Tibial artery (tissue), 4 donors: Measurements from ENCODE around the gene CLRN2.
"Not testable (repeated sequence)": the region's sequence is repeated elsewhere in the genome, so short reads cannot be mapped to it uniquely, and the experiment has no call there.

Experiments used
- DNase-seq, 2 donors: peaks; one replicate each; pipeline ENCODE4 v3.0.0-alpha.2; 2019
- H3K27ac ChIP-seq, 2 donors: fragments of 200-600 bp; sonication (generic) in 1 of 2; 1 replicate in 1 of 2; 2 replicates in 1 of 2; pipeline ENCODE4 v1.5.1; 2018 to 2019; ENCODE audit warnings: mild to moderate bottlenecking in 1 of 2
- H3K27me3 ChIP-seq, 2 donors: fragments of 200-600 bp; sonication (generic) in 1 of 2; one replicate each; pipeline versions ENCODE4 v1.5.1 to v1.6.0; 2016 to 2019
- H3K36me3 ChIP-seq, 3 donors: fragments of 200-600 bp; sonication (generic) in 2 of 3; one replicate each; pipeline ENCODE4 v1.5.1; 2016 to 2019; ENCODE audit warnings: mild to moderate bottlenecking in 2 of 3
- H3K4me1 ChIP-seq, 4 donors: fragments of 200-600 bp; sonication (generic) in 2 of 4; 1 replicate in 3 of 4; 2 replicates in 1 of 4; pipeline ENCODE4 v1.5.1; 2016 to 2019
- H3K4me3 ChIP-seq, 2 donors: fragments of 200-600 bp; sonication (generic) in 1 of 2; 1 replicate in 1 of 2; 2 replicates in 1 of 2; pipeline ENCODE4 v1.5.1; 2018 to 2019; ENCODE audit warnings: mild to moderate bottlenecking in 2 of 2
- H3K9me3 ChIP-seq, 3 donors: fragments of 200-600 bp; sonication (generic) in 1 of 3; one replicate each; pipeline ENCODE4 v1.5.1; 2016 to 2019
- CTCF ChIP-seq, 2 experiments: fragments of 200-600 bp in 1 of 2; fragments of 450-650 bp in 1 of 2; IDR thresholded peaks; one replicate each; pipeline ENCODE4 v1.5.1; 2017 to 2019; ENCODE audit warnings: antibody characterized with exemption in 2 of 2, mild to moderate bottlenecking in 1 of 2, moderate library complexity in 1 of 2
- intact Hi-C: fragments of 100-400 bp; cut with DNase I; formaldehyde crosslinking; loops from one replicate; pipeline ENCODE4 v1.15.0; 2023; ENCODE audit warnings: low total_unique reads

The CLRN2 gene

GRCh38 chr4:17562157-17562556 is 47.2 kb downstream of the CLRN2 start:
- intact Hi-C loops = no loop called here
- no peaks in the 10 kb centered on the region for H3K4me1 ChIP-seq
- TF ChIP-seq CTCF (IDR thresholded peaks at IDR 0.05) = no peak
- no peak overlapping the region for H3K4me3 ChIP-seq
- DNase-seq = no peak
- no peaks in the 10 kb centered on the region for H3K36me3 ChIP-seq
- H3K27me3 ChIP-seq = no peaks in the 10 kb centered on the region
- no peaks in the 10 kb centered on the region for H3K9me3 ChIP-seq
- no peak overlapping the region for H3K27ac ChIP-seq

GRCh38 chr4:17565846-17566245 is 50.9 kb downstream of the CLRN2 start:
- Histone ChIP-seq H3K27me3 (no peaks in the 10 kb centered on the region), H3K4me1 (no peaks in the 10 kb centered on the region), H3K27ac (no peak overlapping the region), H3K9me3 (no peaks in the 10 kb centered on the region), H3K4me3 (no peak overlapping the region), H3K36me3 (no peaks in the 10 kb centered on the region)
- no peak for TF ChIP-seq CTCF (IDR thresholded peaks at IDR 0.05)
- intact Hi-C loops = no loop called here
- no peak for DNase-seq

DNA sequence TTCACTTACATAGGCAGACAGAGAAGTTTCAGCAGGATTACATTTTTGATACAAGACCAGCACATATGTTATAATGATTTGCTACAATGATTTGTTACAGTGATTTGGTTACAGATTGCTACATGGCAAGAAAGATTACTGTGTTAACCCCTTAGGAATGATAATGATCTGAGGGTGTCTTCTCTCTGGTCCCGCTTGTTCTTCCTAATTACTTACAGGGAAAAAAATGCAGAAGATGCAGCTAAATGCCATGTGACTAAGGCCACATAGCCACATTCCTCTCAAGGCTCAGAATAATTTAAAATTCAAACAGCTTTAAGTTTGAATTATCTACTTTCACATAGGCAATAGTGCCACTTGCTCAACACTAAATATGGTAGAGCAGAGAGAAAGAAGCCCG is 52.3 kb downstream of the CLRN2 start:
- H3K4me3 ChIP-seq = no peak overlapping the region
- H3K4me1 ChIP-seq = no peaks in the 10 kb centered on the region
- no peak for TF ChIP-seq CTCF (IDR thresholded peaks at IDR 0.05)
- no peaks in the 10 kb centered on the region for H3K9me3 ChIP-seq
- H3K36me3 ChIP-seq = no peaks in the 10 kb centered on the region
- no peaks in the 10 kb centered on the region for H3K27me3 ChIP-seq
- DNase-seq = no peak
- no peak overlapping the region for H3K27ac ChIP-seq
- intact Hi-C loops = no loop called here

DNA sequence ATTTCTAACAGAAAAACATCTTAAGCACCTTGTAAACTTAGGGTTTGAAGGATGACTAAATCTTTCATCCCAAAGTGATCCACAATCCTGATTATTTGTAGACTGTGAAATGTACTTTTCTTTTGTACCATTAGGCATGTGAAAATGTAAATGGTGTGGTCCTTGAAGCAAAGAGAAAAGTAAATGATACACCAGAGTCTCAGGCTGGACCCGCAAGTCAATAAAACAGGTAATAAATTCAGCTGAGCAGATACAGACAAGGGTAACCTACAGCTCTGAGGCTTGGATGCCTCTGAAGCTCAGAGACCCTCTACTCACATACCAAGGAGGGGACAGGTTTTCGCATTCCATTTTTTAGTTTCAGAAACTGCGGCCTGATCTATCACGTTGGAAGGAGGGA is 59.2 kb downstream of the CLRN2 start:
- DNase-seq = no peak
- no peak overlapping the region for H3K4me3 ChIP-seq
- intact Hi-C loops = no loop called here
- H3K36me3 ChIP-seq = no peaks in the 10 kb centered on the region
- H3K4me1 ChIP-seq = peaks cover 0 to 18% (median 12%) of the 10 kb centered on the region in 4 donors
- H3K9me3 ChIP-seq = no peaks in the 10 kb centered on the region
- no peaks in the 10 kb centered on the region for H3K27me3 ChIP-seq
- TF ChIP-seq CTCF (IDR thresholded peaks at IDR 0.05) = no peak
- H3K27ac ChIP-seq = no peak overlapping the region

DNA sequence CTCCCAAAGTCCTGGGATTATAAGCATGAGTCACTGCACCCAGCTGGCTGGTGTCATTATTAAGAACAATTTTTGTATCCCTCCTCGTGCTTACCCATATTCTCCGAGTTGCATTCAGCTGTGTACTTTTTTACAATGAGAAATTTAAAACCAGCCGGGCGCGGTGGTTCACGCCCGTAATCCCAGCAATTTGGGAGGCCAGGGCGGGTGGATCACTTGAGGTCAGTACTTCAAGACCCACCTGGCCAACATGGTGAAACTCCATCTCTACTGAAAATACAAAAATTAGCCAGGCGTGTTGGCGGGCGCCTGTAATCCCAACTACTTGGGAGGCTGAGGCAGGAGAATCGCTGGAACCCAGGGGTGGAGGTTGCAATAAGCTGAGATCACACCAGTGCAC is 60.2 kb downstream of the CLRN2 start:
- H3K4me1 ChIP-seq = peaks cover 0 to 18% (median 12%) of the 10 kb centered on the region in 4 donors
- intact Hi-C loops = loop anchor here (5.0 kb wide), 1 partner anchor 37 kb away; the partner anchor contains the start of gene MED28
- DNase-seq = not testable (repeated sequence)

More for the DNA sequence above, 60.2 kb downstream of the CLRN2 start:
- H3K9me3 ChIP-seq, H3K36me3 ChIP-seq, H3K4me3 ChIP-seq, H3K27me3 ChIP-seq, H3K27ac ChIP-seq: not testable (repeated sequence)
